ENCODE data around the gene RPN2.
"Not testable (repeated sequence)": the region's sequence is repeated elsewhere in the genome, so short reads cannot be mapped to it uniquely, and the experiment has no call there.

The RPN2 gene

GRCh38 chr20:37178839-37179682, at the start of gene RPN2, which contains the start of gene MROH8:
RPN2 (plus strand) TSS chr20:37179330; CDS start chr20:37179357, 27 bp downstream.
MROH8 (minus strand) TSS chr20:37179548.
- Mint-ChIP-seq H3K27ac (peak within 1 kb of the TSS; percentile 98), H3K9me3 (no peaks in the 10 kb centered on the region), H3K36me3 (peaks cover 3% of the 10 kb centered on the region), H3K4me1 (peaks cover 43% of the 10 kb centered on the region), H3K4me3 (peak within 1 kb of the TSS; percentile 96), H3K27me3 (no peaks in the 10 kb centered on the region)

- peak overlapping the region; percentile 35 for H3K27ac Mint-ChIP-seq
- no peaks in the 10 kb centered on the region for H3K9me3 Mint-ChIP-seq
- no peaks in the 10 kb centered on the region for H3K36me3 Mint-ChIP-seq
- H3K27me3 Mint-ChIP-seq: no peaks in the 10 kb centered on the region
- no peaks in the 10 kb centered on the region for H3K4me1 Mint-ChIP-seq
- H3K4me3 Mint-ChIP-seq: no peak overlapping the region
Measured at GRCh38 chr20:37131486-37131885, 47.6 kb upstream of the RPN2 start.

- Mint-ChIP-seq H3K4me1 (no peaks in the 10 kb centered on the region), H3K27ac (no peak overlapping the region), H3K27me3 (no peaks in the 10 kb centered on the region), H3K9me3 (no peaks in the 10 kb centered on the region), H3K36me3 (no peaks in the 10 kb centered on the region), H3K4me3 (no peak overlapping the region)
Measured at GRCh38 chr20:37133952-37134351, 45.2 kb upstream of the RPN2 start.

GRCh38 chr20:37137547-37137946, 41.6 kb upstream of the RPN2 start:
- H3K4me1 Mint-ChIP-seq: no peaks in the 10 kb centered on the region
- no peak overlapping the region for H3K27ac Mint-ChIP-seq
- no peaks in the 10 kb centered on the region for H3K9me3 Mint-ChIP-seq
- H3K36me3 Mint-ChIP-seq: no peaks in the 10 kb centered on the region
- no peaks in the 10 kb centered on the region for H3K27me3 Mint-ChIP-seq
- H3K4me3 Mint-ChIP-seq: no peak overlapping the region

GRCh38 chr20:37142708-37143107, 36.4 kb upstream of the RPN2 start:
- Mint-ChIP-seq H3K27me3 (no peaks in the 10 kb centered on the region), H3K4me1 (no peaks in the 10 kb centered on the region), H3K27ac (no peak overlapping the region), H3K36me3 (no peaks in the 10 kb centered on the region), H3K4me3 (no peak overlapping the region), H3K9me3 (no peaks in the 10 kb centered on the region)

- Mint-ChIP-seq H3K4me3 (no peak overlapping the region), H3K27ac (no peak overlapping the region), H3K36me3 (no peaks in the 10 kb centered on the region), H3K4me1 (no peaks in the 10 kb centered on the region), H3K27me3 (no peaks in the 10 kb centered on the region), H3K9me3 (no peaks in the 10 kb centered on the region)
Measured at GRCh38 chr20:37144856-37145404, 34.2 kb upstream of the RPN2 start.

GRCh38 chr20:37147250-37147649, 31.9 kb upstream of the RPN2 start:
- no peaks in the 10 kb centered on the region for H3K4me1 Mint-ChIP-seq
- H3K9me3 Mint-ChIP-seq: no peaks in the 10 kb centered on the region
- H3K4me3 Mint-ChIP-seq: no peak overlapping the region
- H3K36me3 Mint-ChIP-seq: no peaks in the 10 kb centered on the region
- H3K27me3 Mint-ChIP-seq: no peaks in the 10 kb centered on the region
- no peak overlapping the region for H3K27ac Mint-ChIP-seq

GRCh38 chr20:37150864-37151263, 28.3 kb upstream of the RPN2 start:
- not testable (repeated sequence) for H3K36me3 Mint-ChIP-seq, H3K4me3 Mint-ChIP-seq, H3K27me3 Mint-ChIP-seq, H3K4me1 Mint-ChIP-seq, H3K27ac Mint-ChIP-seq, H3K9me3 Mint-ChIP-seq

GRCh38 chr20:37151529-37151928, 27.6 kb upstream of the RPN2 start:
- Mint-ChIP-seq H3K27me3 (no peaks in the 10 kb centered on the region), H3K4me3 (no peak overlapping the region), H3K4me1 (no peaks in the 10 kb centered on the region), H3K9me3 (no peaks in the 10 kb centered on the region), H3K36me3 (no peaks in the 10 kb centered on the region), H3K27ac (no peak overlapping the region)

GRCh38 chr20:37152284-37152683, 26.8 kb upstream of the RPN2 start:
- no peak overlapping the region for H3K27ac Mint-ChIP-seq

GRCh38 chr20:37154684-37155298, 24.3 kb upstream of the RPN2 start:
- no peak overlapping the region for H3K4me3 Mint-ChIP-seq
- no peaks in the 10 kb centered on the region for H3K27me3 Mint-ChIP-seq
- peaks cover 2% of the 10 kb centered on the region for H3K36me3 Mint-ChIP-seq
- no peak overlapping the region for H3K27ac Mint-ChIP-seq
- no peaks in the 10 kb centered on the region for H3K9me3 Mint-ChIP-seq
- H3K4me1 Mint-ChIP-seq: no peaks in the 10 kb centered on the region

More at GRCh38 chr20:37152284-37152683, 26.8 kb upstream of the RPN2 start:
- no peaks in the 10 kb centered on the region for H3K27me3 Mint-ChIP-seq
- H3K4me3 Mint-ChIP-seq: no peak overlapping the region
- H3K4me1 Mint-ChIP-seq: no peaks in the 10 kb centered on the region
- no peaks in the 10 kb centered on the region for H3K9me3 Mint-ChIP-seq
- no peaks in the 10 kb centered on the region for H3K36me3 Mint-ChIP-seq

GRCh38 chr20:37155987-37156386, 23.1 kb upstream of the RPN2 start:
- no peaks in the 10 kb centered on the region for H3K4me1 Mint-ChIP-seq
- no peak overlapping the region for H3K4me3 Mint-ChIP-seq
- no peaks in the 10 kb centered on the region for H3K9me3 Mint-ChIP-seq
- no peaks in the 10 kb centered on the region for H3K27me3 Mint-ChIP-seq
- H3K27ac Mint-ChIP-seq: no peak overlapping the region
- peaks cover 2% of the 10 kb centered on the region for H3K36me3 Mint-ChIP-seq

- H3K27ac Mint-ChIP-seq: peak overlapping the region; percentile 31
- H3K36me3 Mint-ChIP-seq: peaks cover 2% of the 10 kb centered on the region
- H3K27me3 Mint-ChIP-seq: no peaks in the 10 kb centered on the region
- no peaks in the 10 kb centered on the region for H3K4me1 Mint-ChIP-seq
- no peak overlapping the region for H3K4me3 Mint-ChIP-seq
- no peaks in the 10 kb centered on the region for H3K9me3 Mint-ChIP-seq
Measured at GRCh38 chr20:37158248-37158647, 20.9 kb upstream of the RPN2 start.

GRCh38 chr20:37160683-37161082, 18.4 kb upstream of the RPN2 start:
- no peaks in the 10 kb centered on the region for H3K27me3 Mint-ChIP-seq
- H3K36me3 Mint-ChIP-seq: peaks cover 2% of the 10 kb centered on the region
- no peak overlapping the region for H3K27ac Mint-ChIP-seq
- no peaks in the 10 kb centered on the region for H3K9me3 Mint-ChIP-seq
- H3K4me1 Mint-ChIP-seq: no peaks in the 10 kb centered on the region
- no peak overlapping the region for H3K4me3 Mint-ChIP-seq

GRCh38 chr20:37161830-37162549, 17.1 kb upstream of the RPN2 start:
- no peak overlapping the region for H3K4me3 Mint-ChIP-seq
- H3K27ac Mint-ChIP-seq: no peak overlapping the region
- H3K27me3 Mint-ChIP-seq: no peaks in the 10 kb centered on the region
- no peaks in the 10 kb centered on the region for H3K4me1 Mint-ChIP-seq
- no peaks in the 10 kb centered on the region for H3K9me3 Mint-ChIP-seq
- peaks cover 2% of the 10 kb centered on the region for H3K36me3 Mint-ChIP-seq

- Mint-ChIP-seq H3K27me3 (no peaks in the 10 kb centered on the region), H3K27ac (no peak overlapping the region), H3K9me3 (no peaks in the 10 kb centered on the region), H3K36me3 (peaks cover 2% of the 10 kb centered on the region), H3K4me3 (no peak overlapping the region), H3K4me1 (no peaks in the 10 kb centered on the region)
Measured at GRCh38 chr20:37162646-37163045, 16.5 kb upstream of the RPN2 start.
